Measurements from ENCODE around the gene ZNF358.
A peak's percentile ranks its signal among the peaks of the same experiment; 100 is the strongest.

ZNF358 gene

DNA sequence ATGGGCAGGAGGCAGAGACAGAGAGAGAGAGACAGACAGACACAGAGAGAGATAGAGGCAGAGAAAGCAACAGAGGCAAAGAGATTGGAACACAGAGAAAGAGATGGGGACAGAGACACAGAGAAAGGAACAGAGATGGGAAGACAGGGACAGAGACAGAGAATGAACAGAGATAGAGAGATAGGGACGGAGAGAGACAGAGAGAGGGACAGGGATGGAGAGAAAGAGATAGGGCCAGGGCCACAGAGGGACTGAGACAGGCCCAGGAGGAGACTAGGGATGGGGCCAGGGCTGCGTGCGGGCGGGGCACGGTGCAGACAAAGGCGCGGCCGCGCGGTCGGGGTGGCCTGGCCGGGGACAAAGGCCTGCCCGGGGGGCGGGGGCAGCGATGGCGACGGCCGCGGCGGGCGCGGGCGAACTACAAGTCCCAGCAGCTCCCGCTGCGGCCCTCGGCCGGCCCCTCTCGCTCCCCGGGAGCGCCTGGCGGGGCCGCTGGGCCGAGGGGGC lies at the start of gene ZNF358:
TSS of gene ZNF358 (plus strand) at position 459 of the 507 bp plus-strand sequence. CDS start 3,140 bp downstream, outside the sequence.
- ChIA-PET POLR2A (no interaction called here), CTCF (interaction anchor here (0.8 kb wide), 2 partner anchors 18 to 53 kb away, joined by 3 read pairs; a partner anchor contains a TSS)
- DNase-seq (ENCODE audit: extremely low spot score), result peak; percentile 90
- TF ChIP-seq, protein P1, sequence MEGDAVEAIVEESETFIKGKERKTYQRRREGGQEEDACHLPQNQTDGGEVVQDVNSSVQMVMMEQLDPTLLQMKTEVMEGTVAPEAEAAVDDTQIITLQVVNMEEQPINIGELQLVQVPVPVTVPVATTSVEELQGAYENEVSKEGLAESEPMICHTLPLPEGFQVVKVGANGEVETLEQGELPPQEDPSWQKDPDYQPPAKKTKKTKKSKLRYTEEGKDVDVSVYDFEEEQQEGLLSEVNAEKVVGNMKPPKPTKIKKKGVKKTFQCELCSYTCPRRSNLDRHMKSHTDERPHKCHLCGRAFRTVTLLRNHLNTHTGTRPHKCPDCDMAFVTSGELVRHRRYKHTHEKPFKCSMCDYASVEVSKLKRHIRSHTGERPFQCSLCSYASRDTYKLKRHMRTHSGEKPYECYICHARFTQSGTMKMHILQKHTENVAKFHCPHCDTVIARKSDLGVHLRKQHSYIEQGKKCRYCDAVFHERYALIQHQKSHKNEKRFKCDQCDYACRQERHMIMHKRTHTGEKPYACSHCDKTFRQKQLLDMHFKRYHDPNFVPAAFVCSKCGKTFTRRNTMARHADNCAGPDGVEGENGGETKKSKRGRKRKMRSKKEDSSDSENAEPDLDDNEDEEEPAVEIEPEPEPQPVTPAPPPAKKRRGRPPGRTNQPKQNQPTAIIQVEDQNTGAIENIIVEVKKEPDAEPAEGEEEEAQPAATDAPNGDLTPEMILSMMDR (IDR thresholded peaks at IDR 0.05; ENCODE audit: control extremely low read depth, extremely low read depth, low read depth, missing control alignments), result no peak

DNA sequence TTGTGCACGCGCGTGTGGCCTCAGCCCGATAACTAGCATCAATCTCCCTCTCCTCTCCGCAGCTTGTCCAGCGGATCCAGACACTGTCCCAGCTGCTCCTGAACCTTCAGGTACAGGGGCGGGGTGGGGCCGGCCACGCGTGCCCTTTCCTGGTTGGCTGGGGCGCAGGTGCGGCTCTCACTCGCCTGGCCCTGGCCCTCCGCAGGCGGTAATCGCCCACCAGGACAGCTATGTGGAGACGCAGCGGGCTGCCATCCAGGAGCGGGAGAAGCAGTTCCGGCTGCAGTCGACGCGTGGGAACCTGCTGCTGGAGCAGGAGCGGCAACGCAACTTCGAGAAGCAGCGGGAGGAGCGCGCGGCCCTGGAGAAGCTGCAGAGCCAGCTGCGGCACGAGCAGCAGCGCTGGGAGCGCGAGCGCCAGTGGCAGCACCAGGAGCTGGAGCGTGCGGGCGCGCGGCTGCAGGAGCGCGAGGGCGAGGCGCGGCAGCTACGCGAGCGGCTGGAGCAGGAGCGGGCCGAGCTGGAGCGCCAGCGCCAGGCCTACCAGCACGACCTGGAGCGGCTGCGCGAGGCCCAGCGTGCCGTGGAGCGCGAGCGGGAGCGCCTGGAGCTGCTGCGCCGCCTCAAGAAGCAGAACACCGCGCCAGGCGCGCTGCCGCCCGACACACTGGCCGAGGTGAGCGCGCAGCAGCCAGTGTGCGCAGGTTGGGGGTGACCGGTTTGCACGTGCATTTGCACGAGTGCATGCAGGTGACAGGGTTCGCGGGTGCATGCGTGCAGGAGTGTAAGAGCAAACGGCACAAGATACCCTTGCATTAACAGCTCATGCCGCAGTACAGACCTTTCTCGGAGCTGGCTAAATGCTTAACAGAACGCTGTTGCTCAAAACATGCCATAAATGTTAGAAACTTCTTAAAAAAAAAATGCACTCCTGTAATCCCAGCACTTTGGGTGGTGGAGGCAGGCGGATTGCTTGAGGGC lies 48.6 kb upstream of the ZNF358 start:
- DNase-seq (ENCODE audit: extremely low spot score), result no peak
- CTCF ChIA-PET, result interaction anchor here (1.3 to 1.6 kb wide), 3 partner anchors 72 to 101 kb away, joined by 3 read pairs; no protein-coding TSS in a partner anchor
- POLR2A ChIA-PET, result no interaction called here
- TF ChIP-seq, protein P1 (IDR thresholded peaks at IDR 0.05; ENCODE audit: control extremely low read depth, extremely low read depth, low read depth, missing control alignments), result no peak

DNA sequence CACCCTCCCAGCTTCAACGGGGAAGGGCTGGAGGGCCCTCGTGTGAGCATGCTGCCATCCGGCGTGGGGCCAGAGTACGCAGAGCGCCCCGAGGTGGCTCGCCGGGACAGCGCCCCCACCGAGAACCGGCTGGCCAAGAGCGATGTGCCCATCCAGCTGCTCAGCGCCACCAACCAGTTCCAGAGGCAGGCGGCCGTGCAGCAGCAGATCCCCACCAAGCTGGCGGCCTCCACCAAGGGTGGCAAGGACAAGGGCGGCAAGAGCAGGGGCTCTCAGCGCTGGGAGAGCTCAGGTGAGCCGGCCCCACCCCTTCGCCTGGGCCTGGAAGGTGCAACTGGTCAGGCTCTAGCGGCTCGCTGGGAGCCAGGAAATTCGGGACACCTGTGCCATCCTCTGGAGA lies 47.1 kb upstream of the ZNF358 start:
- DNase-seq (ENCODE audit: extremely low spot score), result no peak
- ChIA-PET CTCF (interaction anchor here (0.6 kb wide), 1 partner anchor 126 kb away, joined by 3 read pairs; no protein-coding TSS in a partner anchor), POLR2A (no interaction called here)
- TF ChIP-seq, protein P1 (IDR thresholded peaks at IDR 0.05; ENCODE audit: control extremely low read depth, extremely low read depth, low read depth, missing control alignments), result no peak

DNA sequence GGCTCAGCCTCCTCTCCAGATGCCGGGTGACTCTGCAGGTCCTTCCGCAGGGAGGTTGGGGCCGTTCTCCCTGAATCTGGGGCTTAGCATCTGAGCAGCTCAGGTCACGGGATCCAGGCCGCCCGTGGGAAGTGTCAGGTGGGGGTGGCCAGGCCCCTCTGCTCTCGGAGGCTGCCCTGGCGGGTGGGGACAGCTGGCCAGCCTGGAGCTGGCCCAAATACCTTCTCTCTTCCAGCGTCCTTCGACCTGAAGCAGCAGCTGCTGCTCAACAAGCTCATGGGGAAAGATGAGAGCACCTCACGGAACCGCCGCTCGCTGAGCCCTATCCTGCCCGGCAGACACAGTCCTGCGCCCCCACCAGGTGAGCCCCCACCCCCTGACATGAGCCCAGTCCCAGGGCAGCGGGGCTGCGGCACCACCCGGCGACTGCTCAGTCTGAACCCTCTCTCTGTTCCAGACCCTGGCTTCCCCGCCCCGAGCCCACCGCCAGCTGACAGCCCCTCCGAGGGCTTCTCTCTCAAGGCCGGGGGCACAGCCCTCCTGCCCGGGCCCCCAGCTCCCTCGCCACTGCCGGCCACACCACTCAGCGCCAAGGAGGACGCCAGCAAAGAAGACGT lies 46.1 kb upstream of the ZNF358 start:
- TF ChIP-seq, protein P1 (IDR thresholded peaks at IDR 0.05; ENCODE audit: control extremely low read depth, extremely low read depth, low read depth, missing control alignments), result no peak
- CTCF ChIA-PET, result no interaction called here
- DNase-seq (ENCODE audit: extremely low spot score), result no peak
- POLR2A ChIA-PET, result no interaction called here

DNA sequence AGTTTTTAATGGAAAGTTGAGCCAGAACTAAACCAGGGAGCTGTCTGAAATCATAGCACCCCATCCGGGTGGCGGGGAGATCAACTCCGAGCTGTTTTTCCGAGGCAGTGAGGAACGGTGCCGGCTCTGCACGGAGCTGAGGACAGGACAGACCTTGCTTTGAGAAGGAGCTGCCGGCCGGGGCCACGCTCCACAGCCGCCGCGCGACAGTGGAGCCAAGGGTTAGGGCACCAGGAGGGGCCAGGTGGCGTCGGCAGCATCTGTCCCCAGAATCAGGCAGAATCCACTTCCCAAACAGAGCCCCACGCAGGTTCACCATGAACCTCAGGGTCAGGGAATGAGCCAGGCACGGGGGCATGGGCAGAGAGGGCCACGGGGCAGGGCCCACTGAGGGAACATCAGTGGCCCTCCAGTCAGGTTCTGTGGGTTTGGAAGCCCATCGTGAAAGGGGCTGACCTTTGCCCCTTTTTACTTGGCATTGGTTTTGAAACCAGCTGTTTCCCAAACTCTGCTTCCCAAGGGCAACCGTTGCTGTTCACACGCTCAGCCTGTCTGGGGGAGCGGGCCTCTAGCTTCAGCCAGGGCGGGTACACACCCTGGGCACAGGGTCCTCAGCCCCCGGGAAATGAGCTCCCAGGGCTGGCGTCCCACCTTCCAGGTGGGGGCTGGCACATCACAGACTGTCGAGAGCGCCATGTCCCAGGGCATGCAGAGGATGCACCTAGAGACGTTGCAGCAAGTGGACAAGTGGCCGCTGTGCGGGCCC lies 45.2 kb upstream of the ZNF358 start:
- DNase-seq (ENCODE audit: extremely low spot score), result no peak
- TF ChIP-seq, protein P1 (IDR thresholded peaks at IDR 0.05; ENCODE audit: control extremely low read depth, extremely low read depth, low read depth, missing control alignments), result no peak
- POLR2A ChIA-PET, result interaction anchor here (0.6 kb wide), 1 partner anchor 61 kb away, joined by 4 read pairs; no protein-coding TSS in a partner anchor
- CTCF ChIA-PET, result no interaction called here
